HT1080 (cell line): Measurements from ENCODE around the gene SWT1. TPM values are rescaled to one million over a fixed set of nuclear protein-coding genes. Genes with fewer than 3 reads are reported as not detected.
"Not testable (repeated sequence)": the region's sequence is repeated elsewhere in the genome, so short reads cannot be mapped to it uniquely, and the experiment has no call there.

Experiments used
- DNase-seq: peaks from one replicate; pipeline ENCODE4 v3.0.0-alpha.2; 2015; ENCODE audit warnings: low read depth
- small RNA-seq: library from RNA; depleted of rRNA; stranded (forward); fragments of <200 nt; gene quantifications from one replicate; pipeline ENCODE3, GENCODE V24; 2014
- total RNA-seq: library from RNA; depleted of rRNA; stranded (reverse); fragments of >200 nt; shearing (Covaris generic); gene quantifications from 2 replicates; pipeline ENCODE4 v1.2.3, GENCODE V29; 2014; rRNA removed

SWT1 gene
- total RNA-seq, 1 experiment from 2014 or later = 2.2 TPM

DNA sequence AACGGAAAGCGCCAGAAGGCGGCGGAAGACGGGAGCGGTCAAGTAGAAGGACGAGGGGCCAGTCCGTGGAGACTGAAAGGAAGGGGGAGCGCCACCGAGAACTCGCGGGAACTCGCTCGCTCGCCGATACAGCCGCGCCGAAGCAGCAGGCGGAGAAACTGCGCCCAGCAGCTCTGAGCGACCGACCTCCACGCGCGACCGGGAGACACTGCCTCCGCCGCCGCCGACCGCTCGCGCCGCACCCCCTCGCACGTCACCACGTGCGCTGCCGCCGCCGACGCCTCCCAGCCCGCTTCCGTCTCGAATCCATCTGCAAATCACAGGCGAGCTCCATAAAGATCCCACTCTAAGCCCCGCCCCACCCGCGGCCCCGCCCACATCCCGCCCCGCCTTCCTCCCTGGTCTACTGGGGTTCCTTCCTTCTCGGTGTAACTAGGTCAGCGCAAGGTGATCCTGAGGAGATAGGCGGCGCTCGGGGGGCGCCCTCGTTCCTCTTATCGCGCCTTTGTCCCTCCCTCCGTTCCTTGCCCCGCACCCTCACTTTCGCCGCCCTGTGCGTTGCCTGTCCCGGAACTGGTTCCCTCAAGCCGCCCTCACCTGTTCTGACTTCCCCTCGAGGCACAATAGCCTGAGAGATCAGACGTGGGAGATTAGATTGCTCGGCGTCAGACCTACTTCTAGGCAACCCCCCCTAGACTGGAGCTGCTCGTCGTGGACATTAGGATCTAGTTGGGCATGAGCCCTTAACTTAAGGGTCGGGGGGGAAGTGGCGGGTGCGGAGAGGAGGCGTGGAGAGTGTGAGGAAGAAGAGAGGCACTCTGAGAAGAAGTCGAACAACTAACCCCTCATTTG is 160.3 kb downstream of the SWT1 start, which contains the start of gene IVNS1ABP:
Gene IVNS1ABP (minus strand): TSS at position 210 of the 852 bp plus-strand sequence. CDS start 7,750 bp downstream, outside the sequence.
- DNase-seq = peak; percentile 95

DNA sequence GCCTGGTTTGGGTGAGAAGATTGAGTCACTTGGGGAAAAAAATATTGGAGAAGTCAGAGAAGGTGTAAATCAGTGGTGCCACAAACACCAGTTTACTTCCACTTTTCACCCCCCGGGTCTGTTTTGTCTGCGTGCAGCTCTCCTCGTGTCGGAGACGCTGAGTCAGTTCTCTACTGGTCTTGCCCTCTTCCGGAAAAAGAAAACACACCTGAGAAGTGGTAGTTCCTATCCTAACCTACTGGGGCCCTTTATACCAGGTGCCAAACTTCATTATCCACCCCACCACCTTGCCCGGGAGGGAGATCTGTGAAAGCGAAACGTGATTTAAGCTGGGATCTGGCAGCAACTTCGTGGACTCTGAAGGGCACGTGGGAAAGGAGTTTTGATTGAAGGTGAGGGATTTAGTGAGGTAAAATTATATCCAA is 160.9 kb downstream of the SWT1 start:
- no peak for DNase-seq

- DNase-seq = no peak
Observed at GRCh38 chr1:185318431-185319138, 161.6 kb downstream of the SWT1 start.

DNA sequence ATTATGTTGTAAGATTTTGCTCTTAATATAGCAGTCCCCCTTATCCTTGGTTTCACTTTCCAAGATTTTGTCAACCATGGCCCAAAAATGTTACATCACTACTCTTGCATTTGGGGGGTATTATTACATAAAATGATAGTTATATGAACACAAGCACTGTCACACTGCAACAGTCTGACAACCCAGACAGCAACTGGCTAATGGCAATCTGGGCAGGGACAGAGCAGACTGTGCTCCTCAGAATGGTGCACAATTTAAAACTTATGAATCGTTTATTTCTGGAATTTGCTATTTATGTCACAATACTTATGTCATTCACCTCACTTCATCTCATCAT is 162.1 kb downstream of the SWT1 start:
- DNase-seq = no peak

- not testable (repeated sequence) for DNase-seq
Observed at GRCh38 chr1:185321104-185321503, 164.1 kb downstream of the SWT1 start.

DNA sequence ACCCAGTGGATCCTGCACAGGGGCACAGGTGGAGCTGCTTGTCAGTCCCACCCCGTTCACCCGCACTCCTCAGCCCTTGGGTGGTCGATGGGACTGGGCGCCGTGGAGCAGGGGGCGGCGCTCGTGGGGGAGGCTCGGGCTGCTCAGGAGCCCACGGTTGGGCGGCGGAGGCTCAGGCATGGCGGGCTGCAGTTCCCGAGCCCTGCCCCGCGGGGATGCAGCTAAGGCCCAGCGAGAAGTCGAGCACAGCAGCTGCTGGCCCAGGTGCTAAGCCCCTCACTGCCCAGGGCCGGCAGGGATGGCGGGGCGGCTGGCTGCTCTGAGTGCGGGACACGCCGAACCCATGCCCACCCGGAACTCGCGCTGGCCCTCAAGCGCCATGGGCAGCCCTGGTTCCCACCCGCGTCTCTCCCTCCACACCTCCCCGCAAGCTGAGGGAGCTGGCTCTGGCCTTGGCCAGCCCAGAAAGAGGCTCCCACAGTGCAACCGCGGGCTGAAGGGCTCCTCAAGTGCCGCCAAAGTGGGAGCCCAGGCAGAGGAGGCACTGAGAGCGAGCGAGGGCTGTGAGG is 164.8 kb downstream of the SWT1 start:
- not testable (repeated sequence) for DNase-seq

DNA sequence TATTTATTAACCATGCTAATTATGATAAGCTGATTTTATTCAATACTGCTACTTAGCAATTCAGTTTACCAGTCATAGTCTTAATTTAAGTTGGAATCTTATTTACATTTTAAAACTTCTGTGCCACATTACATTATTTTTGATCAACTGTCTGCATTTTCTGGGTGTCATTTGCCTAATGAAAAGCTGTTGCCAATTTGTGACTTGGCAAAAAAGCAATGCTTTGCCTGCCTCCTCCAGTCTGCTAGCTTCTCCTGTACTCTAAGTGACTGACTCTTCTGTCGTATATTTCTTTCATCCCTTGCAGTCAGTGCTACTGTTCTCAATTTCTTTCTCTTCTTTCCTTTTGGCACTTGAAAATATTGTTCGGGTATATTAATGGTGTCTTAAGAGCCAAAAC is 165.7 kb downstream of the SWT1 start:
- no peak for DNase-seq

GRCh38 chr1:185324118-185324517 is 167.2 kb downstream of the SWT1 start:
- DNase-seq = no peak

- DNase-seq = no peak
Observed at GRCh38 chr1:185325413-185325812, 168.4 kb downstream of the SWT1 start.

DNA sequence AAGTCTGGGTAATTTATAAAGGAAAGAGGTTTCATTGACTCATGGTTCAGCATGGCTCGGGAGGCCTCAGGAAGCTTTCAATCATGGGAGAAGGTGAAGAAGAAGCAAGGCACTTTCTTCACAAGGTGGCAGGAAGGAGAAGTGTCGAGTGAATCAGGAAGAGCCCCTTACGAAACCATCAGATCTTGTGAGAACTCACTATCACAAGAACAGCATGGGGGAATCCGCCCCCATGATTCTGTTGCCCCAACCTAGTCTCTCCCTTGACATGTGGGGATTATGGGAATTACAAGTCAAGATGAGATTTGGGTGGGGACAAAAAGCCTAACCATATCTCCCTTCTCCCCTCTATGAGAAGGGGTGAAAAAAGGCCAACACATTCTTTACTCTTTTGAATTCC is 171.3 kb downstream of the SWT1 start:
- DNase-seq = no peak

GRCh38 chr1:185334182-185334581 is 177.2 kb downstream of the SWT1 start:
- no peak for DNase-seq

- DNase-seq = peak; percentile 69
Observed at GRCh38 chr1:185337246-185337645, 180.3 kb downstream of the SWT1 start.

DNA sequence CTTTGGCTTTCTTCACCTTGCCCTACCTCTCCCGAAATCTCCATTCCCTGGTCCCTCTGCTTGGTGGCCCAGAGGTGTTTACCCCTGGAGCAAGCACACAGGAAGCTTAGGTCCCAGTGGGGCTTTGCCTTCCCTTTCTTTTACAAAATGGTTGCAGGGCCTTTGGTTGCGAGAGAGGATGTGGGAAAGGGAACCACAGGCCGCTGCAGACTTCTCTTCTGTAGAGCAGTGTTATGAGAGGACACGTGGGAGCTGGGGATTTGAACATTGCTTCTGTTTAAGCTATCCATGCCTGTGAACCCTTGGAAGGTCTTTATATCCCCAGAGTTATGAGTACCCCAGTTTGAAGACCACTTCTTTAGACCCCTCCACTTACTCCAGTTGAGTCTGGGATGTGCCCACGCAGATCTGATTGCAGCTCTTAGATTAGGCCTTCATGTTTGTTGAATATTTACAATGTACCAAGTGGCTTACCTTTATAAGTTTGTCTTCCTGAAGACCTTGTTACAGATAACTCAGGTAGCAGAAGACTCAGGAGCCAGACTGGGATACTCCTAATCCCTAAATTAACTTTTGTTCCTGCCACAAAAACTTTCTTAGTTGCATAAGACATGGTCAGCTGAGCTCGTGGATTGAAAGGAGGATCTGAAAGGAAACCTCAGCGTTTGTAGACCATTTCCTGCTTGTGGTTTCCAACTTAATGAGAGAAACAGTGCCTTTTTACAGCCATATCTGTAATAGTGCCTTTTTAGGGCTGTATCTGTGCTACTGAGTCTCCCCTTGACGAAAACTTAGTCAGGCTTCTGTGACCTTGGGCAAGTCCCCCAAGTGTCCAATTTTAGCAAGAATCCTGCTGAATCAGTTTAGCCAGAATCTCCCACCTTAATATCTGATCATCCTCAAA is 182.0 kb downstream of the SWT1 start:
- peak; percentile 57 for DNase-seq

GRCh38 chr1:185341196-185341781 is 184.3 kb downstream of the SWT1 start:
- DNase-seq = no peak

Small RNA genes lying within 50 kb of the gene (small RNA-seq; reads per million reads assigned to genes)
- not detected for gene RF00019

Other genes starting within 250 kb of the SWT1 start
- gene NIBAN1, start 182.7 kb upstream of the SWT1 start, total RNA-seq = 24.8 and 27.6 TPM in 2 replicates
- 18.7 and 24.1 TPM in 2 replicates for gene RNF2, start 111.6 kb upstream of the SWT1 start, total RNA-seq
- 24.9 and 26.6 TPM in 2 replicates for gene TRMT1L, start 214 bp upstream of the SWT1 start, total RNA-seq
- gene IVNS1ABP, start 160.1 kb downstream of the SWT1 start, total RNA-seq = 37.6 and 43.1 TPM in 2 replicates